ENCODE measurements around the gene CHRDL2. TPM values are rescaled to one million over a fixed set of nuclear protein-coding genes. Genes with fewer than 3 reads are reported as not detected.

CHRDL2 gene
- total RNA-seq, 1 donor from 2014 or later, result not detected

GRCh38 chr11:74678591-74679512, 52.4 kb downstream of the CHRDL2 start:
- H3K4me3 ChIP-seq (ENCODE audit: low read depth, low read length), result no peak overlapping the region
- no peak for TF ChIP-seq CTCF (conservative IDR thresholded peaks at IDR 0.05; ENCODE audit: low read depth, low read length)
- DNase-seq (ENCODE audit: low read depth), result no peak

- DNase-seq (ENCODE audit: low read depth), result no peak
- TF ChIP-seq CTCF (conservative IDR thresholded peaks at IDR 0.05; ENCODE audit: low read depth, low read length), result no peak
- no peak overlapping the region for H3K4me3 ChIP-seq (ENCODE audit: low read depth, low read length)
Measured at GRCh38 chr11:74678041-74678440, 53.2 kb downstream of the CHRDL2 start.

GRCh38 chr11:74677131-74677530, 54.1 kb downstream of the CHRDL2 start:
- TF ChIP-seq CTCF (conservative IDR thresholded peaks at IDR 0.05; ENCODE audit: low read depth, low read length), result no peak
- H3K4me3 ChIP-seq (ENCODE audit: low read depth, low read length), result no peak overlapping the region
- no peak for DNase-seq (ENCODE audit: low read depth)

GRCh38 chr11:74676596-74676995, 54.6 kb downstream of the CHRDL2 start:
- H3K4me3 ChIP-seq (ENCODE audit: low read depth, low read length), result no peak overlapping the region
- no peak for DNase-seq (ENCODE audit: low read depth)
- TF ChIP-seq CTCF (conservative IDR thresholded peaks at IDR 0.05; ENCODE audit: low read depth, low read length), result no peak

- H3K4me3 ChIP-seq (ENCODE audit: low read depth, low read length), result no peak overlapping the region
- no peak for DNase-seq (ENCODE audit: low read depth)
- TF ChIP-seq CTCF (conservative IDR thresholded peaks at IDR 0.05; ENCODE audit: low read depth, low read length), result no peak
Measured at GRCh38 chr11:74675761-74676160, 55.5 kb downstream of the CHRDL2 start.

GRCh38 chr11:74673693-74674360, 57.4 kb downstream of the CHRDL2 start:
- TF ChIP-seq CTCF (conservative IDR thresholded peaks at IDR 0.05; ENCODE audit: low read depth, low read length), result no peak
- H3K4me3 ChIP-seq (ENCODE audit: low read depth, low read length), result no peak overlapping the region
- DNase-seq (ENCODE audit: low read depth), result no peak

Measured in epithelial cell of proximal tubule (primary cell).